ENCODE measurements around the gene MSH2.
A peak's percentile ranks its signal among the peaks of the same experiment; 100 is the strongest.
"Not testable (repeated sequence)": the region's sequence is repeated elsewhere in the genome, so short reads cannot be mapped to it uniquely, and the experiment has no call there.

Gene MSH2

GRCh38 chr2:47414682-47415458 is 11.9 kb downstream of the MSH2 start:
- no peak for DNase-seq

GRCh38 chr2:47420214-47420613 is 17.3 kb downstream of the MSH2 start:
- DNase-seq, result no peak

- not testable (repeated sequence) for DNase-seq
These were observed 17.7 kb downstream of the MSH2 start for GRCh38 chr2:47420683-47421082.

DNA sequence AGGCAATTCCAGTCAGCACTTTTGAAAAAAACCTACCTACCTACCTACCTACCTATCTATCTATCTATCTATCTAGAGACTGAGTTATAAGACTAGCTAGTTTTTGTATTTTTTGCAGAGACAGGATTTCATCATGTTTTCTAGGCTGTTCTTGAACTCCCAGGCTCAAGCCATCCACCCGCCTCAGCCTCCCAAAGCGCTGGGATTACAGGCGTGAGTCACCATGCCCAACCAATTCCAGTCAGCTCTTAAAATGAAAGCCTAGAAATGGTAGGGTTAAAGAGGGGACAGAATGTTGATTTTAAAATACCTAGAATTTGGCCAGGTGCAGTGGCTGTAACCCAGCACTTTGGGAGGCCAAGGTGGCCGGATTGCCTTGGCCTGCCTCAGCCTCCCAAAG is 19.1 kb downstream of the MSH2 start:
- DNase-seq, result no peak

- DNase-seq, result no peak
These were observed 19.6 kb downstream of the MSH2 start for GRCh38 chr2:47422560-47422959.

- DNase-seq, result no peak
These were observed 23.8 kb downstream of the MSH2 start for GRCh38 chr2:47426786-47427185.

- DNase-seq, result no peak
These were observed 26.8 kb downstream of the MSH2 start for GRCh38 chr2:47429795-47430194.

- not testable (repeated sequence) for DNase-seq
These were observed 30.1 kb downstream of the MSH2 start for GRCh38 chr2:47433006-47433405.

DNA sequence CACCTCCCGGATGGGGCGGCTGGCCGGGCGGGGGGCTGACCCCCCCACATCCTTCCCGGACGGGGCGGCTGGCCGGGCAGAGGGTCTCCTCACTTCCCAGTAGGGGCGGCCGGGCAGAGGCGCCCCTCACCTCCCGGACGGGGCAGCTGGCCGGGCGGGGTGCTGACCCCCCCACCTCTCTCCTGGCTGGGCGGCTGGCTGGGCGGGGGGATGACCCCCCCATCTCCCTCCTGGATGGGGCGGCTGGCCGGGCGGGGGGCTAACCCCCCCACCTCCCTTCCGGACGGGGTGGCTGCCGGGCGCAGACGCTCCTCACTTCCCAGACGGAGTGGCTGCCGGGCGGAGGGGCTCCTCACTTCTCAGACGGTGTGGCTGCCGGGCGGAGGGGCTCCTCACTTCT is 30.5 kb downstream of the MSH2 start:
- not testable (repeated sequence) for DNase-seq

DNA sequence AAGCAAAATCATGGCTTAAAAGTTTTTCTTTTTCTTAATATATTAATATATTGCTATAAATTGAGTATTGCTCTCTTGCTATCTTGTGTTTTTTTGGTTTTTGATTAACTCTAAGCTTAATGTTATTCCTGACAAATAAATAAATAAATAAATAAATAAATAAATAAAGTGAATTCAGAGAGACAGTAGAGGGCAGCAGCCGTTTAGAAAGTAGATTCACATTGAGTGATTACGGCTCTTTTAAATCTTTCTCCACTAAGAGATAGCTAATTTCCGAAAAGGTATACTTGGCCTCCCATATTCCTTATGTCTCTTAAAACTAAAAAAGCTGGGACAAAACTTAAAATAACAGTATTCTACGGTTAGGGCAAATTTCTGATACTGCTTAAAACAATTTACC is 34.3 kb downstream of the MSH2 start:
- DNase-seq, result peak in 1 of 3 experiments; percentile 49

DNA sequence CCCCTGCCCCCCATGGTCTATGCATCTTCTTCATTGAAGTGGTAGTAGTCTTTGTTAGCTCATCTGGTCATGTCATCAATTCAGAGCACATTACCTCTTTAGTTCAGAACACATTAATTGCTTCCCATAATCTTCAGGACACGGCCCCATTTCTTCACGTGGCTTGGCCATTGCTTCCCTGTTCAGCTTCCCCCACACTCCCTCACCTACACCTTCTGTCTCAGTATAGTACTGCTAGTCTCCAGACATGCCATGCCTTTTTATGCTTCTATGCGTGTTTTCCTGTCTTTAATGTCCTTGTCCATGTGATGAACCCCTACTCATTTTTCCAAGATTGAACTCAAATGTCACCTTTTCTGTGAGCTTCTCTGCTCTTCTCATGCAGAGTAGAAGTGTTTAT is 35.1 kb downstream of the MSH2 start:
- DNase-seq, result no peak

GRCh38 chr2:47438783-47439182 is 35.8 kb downstream of the MSH2 start:
- DNase-seq, result no peak

DNA sequence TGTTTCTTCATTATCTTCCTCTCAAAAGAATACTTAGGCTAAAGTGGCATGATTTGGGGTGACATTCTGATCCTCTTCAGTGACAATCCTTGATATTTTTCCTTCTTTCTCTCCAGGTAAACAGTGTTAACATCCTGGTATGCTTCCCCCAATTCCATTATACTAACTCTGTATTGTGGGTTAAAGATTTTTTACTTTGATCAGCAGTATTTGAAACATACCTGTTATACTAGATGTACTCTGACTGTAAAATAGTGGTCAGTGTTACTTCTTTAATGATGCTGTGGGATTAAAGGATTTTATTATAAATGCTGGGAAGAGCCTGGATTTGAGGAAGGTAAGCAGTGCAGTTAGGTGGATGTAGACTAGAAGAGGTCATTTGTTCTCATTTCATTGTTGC is 48.8 kb downstream of the MSH2 start:
- DNase-seq, result no peak

DNA sequence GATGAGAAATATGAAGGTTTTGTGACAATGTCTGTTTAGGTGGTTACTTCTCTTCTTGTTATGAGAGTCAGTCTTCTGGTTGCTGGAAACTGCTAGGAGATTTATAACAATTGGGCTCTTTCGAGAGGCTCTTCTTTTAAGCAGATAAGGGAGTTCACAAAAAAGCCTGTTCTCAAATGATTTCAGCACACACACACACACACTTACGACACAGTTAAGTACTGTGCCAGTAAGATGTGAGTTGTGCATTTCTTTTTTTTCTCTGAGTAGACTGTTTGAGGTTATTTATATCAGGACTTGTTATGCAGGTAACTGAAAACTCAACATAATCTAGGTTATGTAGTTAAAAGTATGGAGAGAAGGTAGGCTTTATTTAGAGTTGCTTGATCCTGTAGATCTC is 49.8 kb downstream of the MSH2 start:
- DNase-seq, result no peak

DNA sequence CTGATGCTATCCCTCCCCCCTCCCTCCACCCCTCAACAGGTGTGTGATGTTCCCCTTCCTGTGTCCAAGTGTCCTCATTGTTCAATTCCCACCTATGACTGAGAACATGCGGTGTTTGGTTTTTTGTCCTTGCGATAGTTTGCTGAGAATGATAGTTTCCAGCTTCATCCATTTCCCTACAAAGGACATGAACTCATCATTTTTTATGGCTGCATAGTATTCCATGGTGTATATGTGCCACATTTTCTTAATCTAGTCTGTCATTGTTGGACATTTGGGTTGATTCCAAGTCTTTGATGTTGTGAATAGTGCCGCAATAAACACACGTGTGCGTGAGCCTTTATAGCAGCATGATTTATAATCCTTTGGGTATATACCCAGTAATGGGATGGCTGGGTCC is 51.9 kb downstream of the MSH2 start:
- not testable (repeated sequence) for DNase-seq

- no peak for DNase-seq
These were observed 52.5 kb downstream of the MSH2 start for GRCh38 chr2:47455411-47455810.

GRCh38 chr2:47456851-47457250 is 53.9 kb downstream of the MSH2 start:
- DNase-seq, result no peak

DNA sequence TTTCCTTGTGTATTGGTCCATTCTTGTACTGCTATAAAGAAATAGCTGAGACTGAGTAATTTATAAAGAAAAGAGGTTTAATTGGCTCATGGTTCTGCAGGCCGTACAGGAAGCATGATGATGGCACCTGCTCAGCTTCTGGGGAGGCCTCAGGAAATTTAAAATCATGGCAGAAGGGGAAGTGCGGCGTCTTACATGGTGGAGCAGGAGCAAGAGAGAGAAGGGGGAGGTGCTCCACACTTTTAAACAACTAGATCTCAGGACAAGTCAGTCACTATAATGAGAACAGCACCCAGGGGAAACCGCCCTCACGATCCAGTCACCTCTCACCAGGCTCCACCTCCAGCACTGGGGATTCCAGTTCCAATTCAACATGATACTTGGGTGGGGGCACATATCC is 54.3 kb downstream of the MSH2 start:
- DNase-seq, result no peak

DNA sequence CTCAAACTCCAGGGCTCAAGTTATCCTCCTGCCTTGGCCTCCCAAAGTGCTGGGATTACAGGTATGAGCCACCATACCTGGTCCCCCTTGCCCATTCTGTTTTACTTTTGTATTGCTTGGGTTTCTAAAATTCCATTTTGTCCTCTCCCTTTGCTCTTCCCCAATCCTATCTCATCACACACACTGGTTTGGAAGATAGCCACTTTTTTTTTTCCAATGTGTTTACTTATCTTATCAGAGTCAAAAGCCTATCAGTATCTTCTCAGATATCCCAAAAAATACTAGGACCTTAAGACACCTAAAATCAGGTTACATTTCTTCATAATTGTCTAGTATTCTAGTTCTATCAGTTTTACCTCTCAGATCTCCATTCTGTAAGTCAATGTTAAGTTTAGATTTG is 56.1 kb downstream of the MSH2 start:
- no peak for DNase-seq

- DNase-seq, result no peak
These were observed 57.8 kb downstream of the MSH2 start for GRCh38 chr2:47460766-47461165.

DNA sequence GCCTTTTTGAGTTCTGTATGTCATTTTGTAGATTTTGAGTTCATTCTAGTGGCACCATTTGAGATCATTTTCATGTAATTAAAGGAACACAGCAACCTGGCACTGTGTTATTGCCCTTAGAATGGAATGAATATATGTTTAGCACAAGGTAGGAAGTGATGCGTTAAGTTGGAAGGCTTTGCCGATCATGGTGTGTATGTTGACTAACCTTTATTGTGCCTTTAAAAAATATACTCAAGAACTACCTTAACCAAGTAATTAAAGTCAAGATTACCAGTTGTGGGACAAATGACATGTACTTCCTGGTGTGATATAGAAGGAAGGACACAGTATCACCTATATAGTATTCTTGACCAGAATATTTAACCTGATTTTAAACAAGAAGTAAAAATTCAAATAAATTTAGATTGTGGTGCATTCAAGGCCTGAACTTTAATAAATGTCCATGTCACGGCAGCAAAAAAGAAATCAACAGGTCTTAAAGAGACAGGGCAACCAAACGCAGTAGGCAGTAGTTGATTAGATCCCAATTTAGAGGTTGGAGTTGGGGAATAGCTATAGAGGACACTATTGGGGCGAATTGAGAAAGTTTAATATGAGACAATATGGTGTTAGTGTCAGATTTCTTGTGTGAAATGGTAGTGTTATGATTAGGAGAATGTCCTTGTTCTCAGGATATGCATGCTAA is 68.6 kb downstream of the MSH2 start:
- no peak for DNase-seq

DNA sequence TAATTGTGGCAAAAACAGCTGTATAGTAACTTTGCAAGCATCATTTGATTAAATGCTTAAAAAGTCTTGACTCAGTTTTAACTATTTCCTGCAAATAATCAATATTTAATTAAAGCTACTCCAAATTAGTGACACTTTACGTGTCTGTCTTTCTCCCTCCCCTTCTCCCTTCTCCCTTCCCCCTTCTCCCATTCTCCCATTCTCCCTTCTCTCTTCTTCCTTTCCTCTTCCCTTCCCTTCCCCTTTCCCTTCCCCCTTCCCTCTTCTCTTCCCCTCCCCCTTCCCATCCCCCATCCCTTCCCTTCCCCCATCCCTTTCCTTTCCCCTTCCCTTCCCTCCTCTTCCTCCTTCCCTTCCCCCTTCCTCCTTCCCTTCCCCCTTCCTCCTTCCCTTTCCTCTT is 76.9 kb downstream of the MSH2 start:
- no peak for DNase-seq

DNA sequence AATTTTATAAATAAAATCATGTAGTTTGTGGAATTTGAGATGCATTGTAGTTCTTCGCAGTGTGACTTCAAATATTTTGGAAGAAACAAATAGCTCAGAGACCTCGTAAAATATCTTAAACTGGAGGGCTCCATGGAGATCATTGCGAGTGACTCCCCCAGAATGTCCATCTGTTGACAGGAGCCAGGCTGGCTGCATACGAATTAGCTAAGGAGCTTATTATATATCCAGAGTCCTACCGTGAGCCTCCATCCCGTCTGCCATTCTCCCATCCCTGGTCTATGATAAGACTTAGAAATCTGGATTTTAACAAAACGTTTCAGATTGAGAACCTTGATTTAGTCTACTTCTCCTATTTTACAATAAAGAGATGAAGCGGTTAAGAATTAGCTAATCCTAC is 80.2 kb downstream of the MSH2 start:
- no peak for DNase-seq

DNA sequence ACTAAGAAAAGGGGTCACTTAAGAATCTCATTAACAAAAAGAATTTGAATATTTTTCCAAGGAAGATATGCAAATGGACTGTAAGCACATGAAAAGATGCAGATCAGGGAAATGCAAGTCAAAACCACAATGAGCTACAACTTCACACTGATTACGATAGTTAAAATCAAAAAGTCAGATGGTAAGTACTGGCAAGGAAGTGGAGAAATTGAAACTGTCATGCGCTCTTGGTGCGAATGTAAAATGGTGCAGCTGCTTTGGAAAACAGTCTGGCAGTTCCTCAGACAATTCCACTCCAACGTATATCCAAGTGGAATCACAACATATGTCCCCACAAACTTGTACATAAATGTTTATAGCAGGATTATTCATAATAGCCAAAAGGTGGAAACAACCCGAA is 81.4 kb downstream of the MSH2 start:
- DNase-seq, result no peak

DNA sequence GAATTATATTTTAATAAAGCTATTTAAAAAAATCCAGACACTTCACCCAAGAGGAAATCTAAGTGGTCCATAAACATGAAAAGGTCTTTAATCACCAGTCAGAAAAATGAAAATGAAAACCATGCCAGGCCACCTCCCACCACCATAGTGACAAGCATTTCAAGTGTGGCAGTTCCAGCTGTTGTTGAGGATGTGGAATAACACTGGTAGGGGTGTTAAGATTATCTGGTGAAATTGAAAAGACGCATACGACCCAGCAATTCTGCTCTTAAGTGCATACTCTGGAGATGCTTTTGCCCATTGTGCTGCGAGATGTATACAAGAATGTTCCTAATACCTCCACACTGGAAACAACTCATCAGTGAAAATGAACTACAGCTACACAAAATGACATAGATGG is 82.2 kb downstream of the MSH2 start:
- DNase-seq, result no peak

Measured in NCI-H1417 (cell line).